Upper lobe of left lung (tissue), 6 donors: ENCODE results near the gene MROH9. TPM values are rescaled to one million over a fixed set of nuclear protein-coding genes. Genes with fewer than 3 reads are reported as not detected.
A peak's percentile ranks its signal among the peaks of the same experiment; 100 is the strongest.

Experiments
- ATAC-seq, 2 donors: fragments of 200-7000 bp; cut with Tn5 transposase; one replicate each; pipeline ENCODE4 v1.9.1; 2022; ENCODE audit warnings: mild to moderate bottlenecking in 2 of 2, moderate library complexity in 2 of 2; ENCODE audit not compliant: low FRiP score in 2 of 2
- DNase-seq, 2 donors: peaks; one replicate each; pipeline ENCODE4 v3.0.0-alpha.2; 2019 to 2020
- H3K27ac ChIP-seq, 4 donors: fragments of 200-600 bp; sonication (generic); one replicate each; pipeline ENCODE4 v1.5.1; 2016 to 2019
- H3K27me3 ChIP-seq, 4 donors: fragments of 200-600 bp; sonication (generic); one replicate each; pipeline ENCODE4 v1.5.1; 2017 to 2019
- H3K36me3 ChIP-seq, 4 donors: fragments of 200-600 bp; sonication (generic); one replicate each; pipeline ENCODE4 v1.5.1; 2016 to 2019
- H3K4me1 ChIP-seq, 4 donors: fragments of 200-600 bp; sonication (generic); one replicate each; pipeline ENCODE4 v1.5.1; 2018 to 2019
- H3K4me3 ChIP-seq, 4 donors: fragments of 200-600 bp; sonication (generic); one replicate each; pipeline ENCODE4 v1.5.1; 2017 to 2019; ENCODE audit warnings: mild to moderate bottlenecking in 2 of 4, moderate library complexity in 1 of 4
- H3K9me3 ChIP-seq, 4 donors: fragments of 200-600 bp; sonication (generic); one replicate each; pipeline ENCODE4 v1.5.1; 2018 to 2019
- EP300 ChIP-seq, 4 donors: sonication (generic); formaldehyde crosslinking; IDR thresholded peaks; one replicate each; pipeline ENCODE4 v1.5.1; 2017; ENCODE audit warnings: antibody characterized with exemption in 4 of 4, control low read depth in 2 of 4
- POLR2A ChIP-seq, 4 donors: fragments of 450-650 bp; IDR thresholded peaks; one replicate each; pipeline ENCODE4 v1.5.1; 2016 to 2017; ENCODE audit warnings: antibody characterized with exemption in 4 of 4, mild to moderate bottlenecking in 2 of 4
- POLR2AphosphoS5 ChIP-seq, 2 donors: sonication (generic); formaldehyde crosslinking; IDR thresholded peaks; one replicate each; pipeline ENCODE4 v1.5.1; 2017; ENCODE audit warnings: antibody characterized with exemption in 2 of 2
- WGBS, 2 donors: methylation state at CpG; one replicate each; pipeline ENCODE4 v1.1.5; 2017 to 2018; 5-methylcytosine and 5-hydroxymethylcytosine counted together
- total RNA-seq, 6 donors: library from RNA; depleted of rRNA in 4 of 6; stranded (reverse); fragments of >200 nt in 4 of 6; gene quantifications; one replicate each; pipeline versions ENCODE4 v1.1.0 to v1.2.1, GENCODE V29; 2016 to 2021
- TF ChIP-seq, protein P1 (sequence below), 6 experiments: fragments of 450-650 bp in 4 of 6; fragments of 200-600 bp in 2 of 6; sonication (generic) in 2 of 6; IDR thresholded peaks; one replicate each; pipeline ENCODE4 v1.5.1; 2016 to 2019; ENCODE audit warnings: antibody characterized with exemption in 6 of 6
- donor health status: DM: no; HTN: no; CAD: no; lungs with moderate emphysema.
- donor health status: DM: no; HTN: yes; CAD: no; lungs with severe emphysema.

Gene MROH9
- total RNA-seq, 6 donors from 2014 or later, result 0.34 to 4.1 (median 1.6) TPM; not detected in 1

DNA sequence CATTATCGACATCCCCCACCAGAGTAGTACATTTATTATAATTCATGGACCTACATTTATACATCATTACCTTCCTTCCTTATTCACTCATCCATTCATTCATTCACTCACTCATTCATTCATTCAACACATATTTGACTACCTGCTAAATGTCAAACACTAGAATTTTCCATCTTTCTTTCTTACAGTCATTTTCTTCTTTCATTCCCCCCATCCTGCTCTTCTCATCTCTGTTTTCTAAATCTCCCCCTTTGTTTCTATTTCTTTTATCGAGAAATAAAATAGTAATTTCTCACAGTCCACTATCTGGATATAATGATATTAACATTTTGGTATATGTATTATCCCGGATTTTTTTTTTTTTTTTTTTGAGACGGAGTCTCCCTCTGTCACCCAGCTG is 127.6 kb downstream of the MROH9 start:
- no peaks in the 10 kb centered on the region for H3K36me3 ChIP-seq
- 85 to 87% methylated on average over 4 of the region's 4 CpGs for WGBS, 2 donors
- H3K4me3 ChIP-seq, result no peak overlapping the region
- TF ChIP-seq, protein P1, sequence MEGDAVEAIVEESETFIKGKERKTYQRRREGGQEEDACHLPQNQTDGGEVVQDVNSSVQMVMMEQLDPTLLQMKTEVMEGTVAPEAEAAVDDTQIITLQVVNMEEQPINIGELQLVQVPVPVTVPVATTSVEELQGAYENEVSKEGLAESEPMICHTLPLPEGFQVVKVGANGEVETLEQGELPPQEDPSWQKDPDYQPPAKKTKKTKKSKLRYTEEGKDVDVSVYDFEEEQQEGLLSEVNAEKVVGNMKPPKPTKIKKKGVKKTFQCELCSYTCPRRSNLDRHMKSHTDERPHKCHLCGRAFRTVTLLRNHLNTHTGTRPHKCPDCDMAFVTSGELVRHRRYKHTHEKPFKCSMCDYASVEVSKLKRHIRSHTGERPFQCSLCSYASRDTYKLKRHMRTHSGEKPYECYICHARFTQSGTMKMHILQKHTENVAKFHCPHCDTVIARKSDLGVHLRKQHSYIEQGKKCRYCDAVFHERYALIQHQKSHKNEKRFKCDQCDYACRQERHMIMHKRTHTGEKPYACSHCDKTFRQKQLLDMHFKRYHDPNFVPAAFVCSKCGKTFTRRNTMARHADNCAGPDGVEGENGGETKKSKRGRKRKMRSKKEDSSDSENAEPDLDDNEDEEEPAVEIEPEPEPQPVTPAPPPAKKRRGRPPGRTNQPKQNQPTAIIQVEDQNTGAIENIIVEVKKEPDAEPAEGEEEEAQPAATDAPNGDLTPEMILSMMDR (IDR thresholded peaks at IDR 0.05), result no peak
- TF ChIP-seq POLR2A (IDR thresholded peaks at IDR 0.05), result no peak
- no peak for TF ChIP-seq EP300 (IDR thresholded peaks at IDR 0.05)
- TF ChIP-seq POLR2AphosphoS5 (IDR thresholded peaks at IDR 0.05), result no peak
- DNase-seq (no peak), ATAC-seq (no peak)
- H3K4me1 ChIP-seq, result no peaks in the 10 kb centered on the region
- no peaks in the 10 kb centered on the region for H3K27me3 ChIP-seq
- H3K9me3 ChIP-seq, result no peaks in the 10 kb centered on the region
- no peak overlapping the region for H3K27ac ChIP-seq

GRCh38 chr1:171075041-171075440 is 139.7 kb downstream of the MROH9 start:
- Histone ChIP-seq H3K27ac (no peak overlapping the region), H3K36me3 (no peaks in the 10 kb centered on the region), H3K9me3 (no peaks in the 10 kb centered on the region), H3K4me1 (no peaks in the 10 kb centered on the region), H3K4me3 (no peak overlapping the region), H3K27me3 (no peaks in the 10 kb centered on the region)
- 62 to 76% methylated on average over 3 of the region's 3 CpGs for WGBS, 2 donors
- TF ChIP-seq POLR2A (IDR thresholded peaks at IDR 0.05) (no peak), EP300 (IDR thresholded peaks at IDR 0.05) (no peak), POLR2AphosphoS5 (IDR thresholded peaks at IDR 0.05) (no peak)
- TF ChIP-seq, protein P1 (IDR thresholded peaks at IDR 0.05), result no peak
- no peak for DNase-seq
- ATAC-seq, result no peak

DNA sequence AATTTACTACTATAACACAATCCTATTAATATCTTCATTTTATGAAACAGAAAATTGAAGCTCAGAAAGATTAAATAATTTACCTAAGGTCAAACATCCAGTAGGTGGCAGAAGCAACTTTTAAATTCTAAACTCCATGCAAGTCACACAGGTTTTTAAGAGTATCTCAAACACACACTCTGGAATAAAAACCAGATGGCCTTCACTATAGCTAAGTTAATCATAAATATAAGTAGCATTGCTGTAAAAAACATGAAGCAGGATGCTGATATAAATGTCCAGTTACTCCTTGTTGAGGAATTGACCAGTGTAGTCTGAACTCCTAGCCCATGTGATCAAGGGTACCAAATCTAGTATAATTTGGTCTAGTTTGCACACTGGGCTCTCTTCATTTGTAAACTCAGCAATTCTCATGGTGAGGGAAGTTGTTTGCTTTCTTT is 146.0 kb downstream of the MROH9 start:
- DNase-seq, result no peak
- Histone ChIP-seq H3K9me3 (no peaks in the 10 kb centered on the region), H3K36me3 (no peaks in the 10 kb centered on the region), H3K4me1 (peaks cover 0 to 9% (median 2%) of the 10 kb centered on the region in 4 donors), H3K27me3 (no peaks in the 10 kb centered on the region), H3K27ac (peak overlapping the region; percentile 13 to 77 (median 40)), H3K4me3 (no peak overlapping the region)
- no peak for ATAC-seq
- no peak for TF ChIP-seq POLR2AphosphoS5 (IDR thresholded peaks at IDR 0.05)
- TF ChIP-seq, protein P1 (IDR thresholded peaks at IDR 0.05), result peak in 4 of 6 experiments; percentile 21 to 52 (median 40)

- H3K36me3 ChIP-seq, result no peaks in the 10 kb centered on the region
- ATAC-seq (no peak), DNase-seq (no peak)
- peaks cover 0 to 9% (median 2%) of the 10 kb centered on the region in 4 donors for H3K4me1 ChIP-seq
- peak overlapping the region; percentile 13 to 77 (median 40) for H3K27ac ChIP-seq
- WGBS, 2 donors, result 72 to 76% methylated on average over 7 of the region's 7 CpGs
- no peak overlapping the region for H3K4me3 ChIP-seq
- H3K9me3 ChIP-seq, result no peaks in the 10 kb centered on the region
- TF ChIP-seq POLR2AphosphoS5 (IDR thresholded peaks at IDR 0.05) (no peak), POLR2A (IDR thresholded peaks at IDR 0.05) (no peak), EP300 (IDR thresholded peaks at IDR 0.05) (no peak)
- TF ChIP-seq, protein P1 (IDR thresholded peaks at IDR 0.05), result no peak
- no peaks in the 10 kb centered on the region for H3K27me3 ChIP-seq
These were observed 146.4 kb downstream of the MROH9 start for GRCh38 chr1:171081763-171082201.

GRCh38 chr1:171082606-171083005 is 147.3 kb downstream of the MROH9 start:
- H3K36me3 ChIP-seq, result no peaks in the 10 kb centered on the region
- TF ChIP-seq EP300 (IDR thresholded peaks at IDR 0.05), result no peak
- no peak for ATAC-seq
- peak overlapping the region in 3 of 4 donors; percentile 5 to 53 (median 20) for H3K27ac ChIP-seq
- H3K4me3 ChIP-seq, result no peak overlapping the region
- H3K27me3 ChIP-seq, result no peaks in the 10 kb centered on the region
- peaks cover 0 to 9% (median 2%) of the 10 kb centered on the region in 4 donors for H3K4me1 ChIP-seq
- no peaks in the 10 kb centered on the region for H3K9me3 ChIP-seq
- 38 to 53% methylated on average over 1 of the region's 1 CpG for WGBS, 2 donors
- no peak for DNase-seq
